HG03558 (cell line): ENCODE measurements around the gene MOGAT1.
"Not testable (repeated sequence)": the region's sequence is repeated elsewhere in the genome, so short reads cannot be mapped to it uniquely, and the experiment has no call there.

Experiments used
- ATAC-seq: cut with Tn5 transposase; IDR thresholded peaks from one replicate; pipeline ENCODE4 v1.9.1; 2021; ENCODE audit warnings: moderate number of reproducible peaks; ENCODE audit not compliant: unreplicated experiment; ENCODE audit errors: extremely low read depth

The MOGAT1 gene

DNA sequence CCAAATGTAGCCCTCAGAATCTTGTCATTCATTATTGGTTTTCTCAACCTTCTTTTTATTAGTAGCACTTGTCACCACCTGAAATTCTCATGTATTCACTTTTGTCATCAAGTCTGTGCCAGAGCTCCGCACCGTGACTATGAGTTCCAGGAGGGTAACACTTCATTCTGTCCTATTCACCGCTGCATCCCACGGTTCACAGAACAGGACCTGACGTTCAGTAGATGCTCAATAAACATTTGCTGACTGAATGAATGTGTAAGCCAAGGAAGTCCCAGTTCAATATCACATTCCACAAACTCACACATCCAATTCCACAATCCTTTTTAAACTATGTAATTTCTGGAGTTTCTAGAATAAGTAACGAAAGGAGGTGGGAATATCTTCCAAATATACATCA lies 65.5 kb downstream of the MOGAT1 start:
- no peak for ATAC-seq

DNA sequence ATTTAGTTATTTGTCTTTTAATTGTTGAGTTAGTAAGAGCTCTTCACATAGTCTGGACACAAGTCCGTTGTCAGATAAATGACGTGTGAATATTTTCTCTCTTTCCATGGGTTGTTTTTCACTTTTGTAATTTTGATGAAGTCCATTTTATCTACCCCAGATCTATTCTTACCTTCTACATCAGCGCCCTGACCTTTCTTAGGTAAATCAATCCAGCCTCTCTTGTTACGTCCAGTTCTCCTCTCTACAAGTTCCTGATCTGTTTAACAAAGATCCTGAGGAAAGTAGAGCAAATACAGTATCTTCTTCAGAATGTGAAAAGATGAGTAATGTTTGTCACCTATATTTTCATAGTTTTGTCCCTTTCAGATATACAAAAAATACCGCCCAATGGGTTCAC lies 66.9 kb downstream of the MOGAT1 start:
- no peak for ATAC-seq

DNA sequence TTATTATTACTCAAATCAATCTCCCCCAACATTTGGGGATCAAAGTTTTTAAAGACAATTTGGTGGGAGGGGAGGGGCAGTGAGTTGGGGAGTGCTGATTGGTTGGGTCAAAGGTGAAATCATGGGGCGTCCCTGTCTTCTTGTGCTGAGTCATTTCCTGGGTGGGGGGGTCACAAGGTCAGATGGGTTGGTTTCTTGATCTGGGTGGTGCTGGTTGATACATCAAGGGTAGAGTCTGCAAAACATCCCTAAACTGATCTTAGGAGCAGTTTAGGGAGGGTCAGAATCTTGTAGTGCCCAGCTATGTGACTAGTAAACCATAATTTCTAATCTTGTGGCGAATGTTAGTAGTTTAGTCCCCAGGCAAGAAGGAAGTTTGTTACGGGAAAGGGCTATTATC lies 67.4 kb downstream of the MOGAT1 start:
- no peak for ATAC-seq

DNA sequence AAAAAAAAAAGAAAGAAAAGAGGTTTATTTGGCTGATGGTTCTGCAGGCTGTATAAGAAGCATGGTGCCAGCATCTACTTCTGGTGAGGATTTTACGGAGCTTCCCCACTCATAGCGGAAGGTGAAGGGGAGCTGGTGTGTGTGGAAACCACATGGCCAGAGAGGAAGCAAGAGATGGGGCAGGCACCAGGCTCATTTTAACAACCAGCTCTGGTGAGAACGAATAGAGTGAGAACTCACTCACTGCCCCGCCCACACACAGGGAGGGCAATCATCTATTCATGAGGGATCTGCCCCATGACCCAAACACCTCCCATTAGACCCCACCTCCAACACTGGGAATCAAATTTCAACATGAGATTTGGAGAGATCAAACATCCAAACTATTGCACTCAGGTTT lies 68.5 kb downstream of the MOGAT1 start:
- ATAC-seq: no peak

DNA sequence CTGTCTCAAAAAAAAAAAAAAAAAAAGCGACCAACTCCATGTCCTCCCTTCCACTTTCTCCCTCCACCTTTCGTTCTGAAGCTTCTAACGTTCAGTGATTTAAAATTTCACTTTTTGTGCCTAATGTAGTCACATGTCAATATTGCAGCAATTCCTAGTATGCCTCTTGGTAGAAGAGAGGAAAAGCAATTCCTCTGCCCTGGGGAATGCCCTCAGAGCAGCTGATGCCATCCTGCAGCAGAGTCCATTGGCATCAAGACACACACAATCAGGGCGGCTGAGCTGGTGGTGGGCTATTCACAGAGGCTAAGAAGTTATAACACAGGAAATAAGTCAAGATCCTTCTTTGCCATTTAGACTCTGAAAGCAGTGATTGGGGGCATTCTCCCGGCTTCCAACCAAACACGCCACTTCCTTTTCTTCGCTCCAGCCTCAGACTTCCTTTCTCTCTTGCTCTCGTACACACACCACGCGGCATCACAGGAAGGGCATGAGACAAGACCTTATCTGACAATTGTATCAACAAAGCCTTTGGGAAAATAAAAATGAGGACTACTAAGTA lies 71.9 kb downstream of the MOGAT1 start:
- ATAC-seq: no peak

DNA sequence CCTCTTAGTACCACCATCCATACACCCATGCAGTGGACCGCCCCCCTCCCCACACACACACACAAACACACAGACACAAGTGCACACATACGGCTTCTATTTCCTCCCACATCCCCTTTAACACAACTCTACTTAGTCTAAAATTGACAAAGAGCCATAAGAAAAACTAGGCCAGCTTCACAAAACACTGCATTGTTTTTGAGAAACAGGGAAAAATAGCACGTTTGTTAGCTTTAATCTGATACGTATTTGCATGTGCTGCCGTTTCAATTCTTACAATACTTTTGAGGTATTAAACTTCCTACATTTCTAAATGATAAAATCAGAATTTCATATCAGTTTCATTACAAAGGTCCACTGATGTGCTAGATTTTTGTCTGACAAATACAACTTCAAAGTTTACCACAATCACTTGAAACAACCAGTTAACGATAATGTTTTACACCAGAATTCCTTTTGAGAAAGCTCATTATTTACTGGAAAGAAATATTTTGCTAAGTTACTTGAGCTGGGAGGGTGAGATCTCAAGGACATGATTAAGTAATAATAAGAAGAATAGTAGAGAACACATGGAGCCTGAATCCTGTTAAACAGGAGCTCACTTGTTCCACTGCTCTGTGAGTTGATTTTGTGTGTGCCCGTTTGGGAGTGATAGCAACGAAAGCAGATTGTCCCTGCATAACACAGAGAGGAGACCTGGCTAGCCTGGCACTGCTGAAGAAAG lies 74.5 kb downstream of the MOGAT1 start:
- ATAC-seq: no peak

DNA sequence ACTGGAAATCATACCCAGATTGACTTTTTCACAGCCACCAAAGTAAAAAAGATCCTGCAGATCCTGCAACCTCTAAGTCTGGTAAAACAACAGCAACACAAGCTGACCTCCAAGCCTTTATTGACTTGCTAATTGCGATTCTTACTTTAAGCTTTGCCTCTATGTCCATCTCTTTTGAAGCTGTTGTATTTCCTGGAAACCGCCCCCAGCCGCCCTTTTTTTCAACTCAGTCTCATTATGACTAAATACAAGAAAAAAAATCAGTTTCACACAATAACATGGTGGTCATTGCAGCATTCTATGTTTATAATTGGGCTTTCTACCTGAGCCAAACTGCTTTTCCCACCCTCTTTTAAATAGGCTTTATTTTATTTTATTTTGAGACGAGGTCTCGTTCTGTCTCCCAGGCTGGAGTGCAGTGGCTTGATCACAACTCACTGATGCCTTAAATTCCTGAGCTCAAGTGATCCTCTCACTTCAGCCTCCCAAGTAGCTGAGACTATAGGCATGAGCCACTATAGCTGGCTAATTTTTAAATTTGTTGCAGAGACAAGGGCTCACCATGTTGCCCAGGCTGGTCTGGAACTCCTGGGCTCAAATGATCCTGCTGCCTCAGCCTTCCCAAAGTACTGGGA lies 76.2 kb downstream of the MOGAT1 start:
- ATAC-seq: no peak

DNA sequence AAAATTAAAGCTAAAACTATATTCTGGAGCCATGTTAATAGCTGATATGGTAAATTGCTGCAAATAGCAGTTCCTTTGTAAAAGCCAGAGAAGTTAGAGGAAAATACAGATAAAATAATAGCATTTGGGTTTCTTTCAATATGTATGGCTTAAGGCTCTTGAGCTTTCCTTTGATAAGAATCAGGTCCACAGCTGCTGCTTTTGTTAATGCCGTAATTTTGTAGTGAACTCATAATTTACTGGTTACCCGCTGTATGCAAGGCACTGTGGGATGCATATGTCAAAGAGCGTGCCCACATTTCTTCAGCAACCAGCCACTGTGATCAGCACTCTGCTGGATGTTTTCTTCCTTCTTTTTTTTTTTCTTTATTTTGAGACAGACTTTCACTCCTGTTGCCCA lies 79.1 kb downstream of the MOGAT1 start:
- ATAC-seq: no peak

DNA sequence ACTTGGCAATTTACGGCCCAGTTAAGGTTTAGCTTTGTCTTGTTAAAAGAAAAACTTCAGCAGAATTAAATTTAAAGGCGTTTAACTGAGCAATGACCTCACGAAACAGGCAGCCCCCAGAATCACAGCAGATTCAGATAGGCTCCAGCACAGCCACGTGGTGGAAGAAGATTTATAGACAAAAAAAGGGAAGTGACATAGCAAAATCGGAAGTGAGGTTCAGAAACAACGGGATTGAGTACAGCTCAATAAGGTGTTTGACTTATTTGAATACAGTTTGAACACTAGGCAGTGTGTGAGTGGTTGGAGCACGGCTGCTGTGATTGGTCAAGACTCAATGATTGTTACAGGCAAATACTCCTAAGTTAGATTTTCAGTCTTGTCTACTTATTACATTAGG lies 79.8 kb downstream of the MOGAT1 start:
- no peak for ATAC-seq

DNA sequence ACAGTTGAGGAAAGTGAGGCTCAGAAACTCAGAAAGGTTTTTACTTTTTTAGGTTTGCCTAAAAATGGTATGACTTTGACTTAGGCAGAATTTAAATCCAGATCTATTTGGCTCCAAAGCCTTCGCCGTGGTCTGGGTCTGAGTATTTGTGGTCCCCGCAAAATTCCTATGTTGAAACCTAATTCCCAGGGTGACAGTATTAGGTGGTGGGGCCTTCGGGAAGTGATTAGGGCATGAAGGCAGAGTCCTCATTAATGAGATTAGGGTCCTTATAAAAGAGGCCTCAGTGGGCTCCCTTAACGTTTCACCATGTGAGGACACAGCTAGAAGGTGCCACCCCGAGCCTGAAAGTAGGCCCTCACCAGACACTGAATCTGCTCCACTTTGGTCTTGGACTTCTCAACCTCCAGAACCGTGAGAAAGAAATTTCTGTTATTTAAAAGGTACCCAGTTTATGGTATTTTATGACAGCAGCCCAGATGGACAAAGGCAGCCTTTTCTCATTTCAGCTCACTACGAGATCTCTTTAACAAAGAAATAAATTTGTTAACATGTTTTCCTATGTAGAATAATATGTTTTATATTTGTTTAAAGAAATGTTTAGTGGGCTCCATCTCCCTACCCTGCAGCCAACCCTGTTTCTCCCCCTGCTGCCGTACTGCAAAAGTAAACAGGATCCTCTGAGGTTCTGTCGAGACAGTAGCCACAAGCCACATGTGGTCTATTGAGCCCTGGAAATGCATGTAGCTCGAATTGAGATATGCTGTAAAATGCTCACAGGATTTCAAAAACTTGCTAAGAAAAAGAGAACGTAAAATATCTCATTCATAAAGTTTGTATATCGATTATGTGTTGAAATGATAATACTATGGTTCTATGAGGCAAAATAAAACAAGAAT lies 80.6 kb downstream of the MOGAT1 start:
- ATAC-seq: no peak

DNA sequence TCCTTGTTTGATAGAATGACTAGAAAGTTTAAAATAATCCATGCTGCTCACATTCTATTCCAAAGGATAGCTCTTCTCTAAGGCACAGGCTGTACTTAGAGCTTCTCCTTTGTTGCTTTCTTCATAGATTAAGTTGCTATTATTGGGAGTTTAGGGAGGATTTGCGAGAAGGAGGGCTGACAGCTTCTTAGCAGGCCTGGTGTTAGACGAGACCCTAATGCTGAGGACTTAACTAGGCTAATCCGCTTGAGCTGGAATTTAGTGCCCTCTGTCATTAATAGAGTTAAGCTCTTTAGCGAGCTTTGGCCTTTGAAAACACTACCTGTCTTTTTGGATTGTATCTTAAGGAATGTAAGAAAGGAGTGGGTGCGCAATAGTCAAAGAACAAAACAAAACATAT lies 81.3 kb downstream of the MOGAT1 start:
- no peak for ATAC-seq

DNA sequence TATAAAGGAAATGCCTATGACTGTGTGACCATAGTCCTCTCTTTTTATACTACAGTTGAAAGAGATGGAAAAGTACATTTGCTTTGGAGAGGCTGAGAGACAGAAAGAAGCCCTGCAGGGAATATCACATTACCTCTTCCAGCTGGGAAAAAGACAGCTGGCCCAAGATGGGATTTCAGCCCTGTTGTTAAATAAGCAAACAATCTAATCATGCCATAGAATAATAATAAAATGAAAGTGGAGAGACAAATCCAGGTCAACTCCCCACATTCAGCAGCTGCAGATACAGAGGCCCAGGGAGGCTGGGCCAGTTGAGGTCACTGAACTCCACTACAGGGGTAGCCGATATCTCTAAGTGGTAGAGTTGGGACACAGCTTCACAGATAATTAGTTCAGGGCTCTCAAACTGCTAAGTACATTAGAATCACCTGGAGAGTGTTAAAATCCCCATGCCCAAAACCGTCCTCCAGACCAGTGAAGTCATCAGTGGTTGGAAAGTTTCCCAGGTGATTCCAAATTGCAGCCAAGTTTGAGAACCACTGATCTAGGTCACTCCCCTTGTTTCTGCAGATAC lies 81.9 kb downstream of the MOGAT1 start:
- ATAC-seq: no peak

DNA sequence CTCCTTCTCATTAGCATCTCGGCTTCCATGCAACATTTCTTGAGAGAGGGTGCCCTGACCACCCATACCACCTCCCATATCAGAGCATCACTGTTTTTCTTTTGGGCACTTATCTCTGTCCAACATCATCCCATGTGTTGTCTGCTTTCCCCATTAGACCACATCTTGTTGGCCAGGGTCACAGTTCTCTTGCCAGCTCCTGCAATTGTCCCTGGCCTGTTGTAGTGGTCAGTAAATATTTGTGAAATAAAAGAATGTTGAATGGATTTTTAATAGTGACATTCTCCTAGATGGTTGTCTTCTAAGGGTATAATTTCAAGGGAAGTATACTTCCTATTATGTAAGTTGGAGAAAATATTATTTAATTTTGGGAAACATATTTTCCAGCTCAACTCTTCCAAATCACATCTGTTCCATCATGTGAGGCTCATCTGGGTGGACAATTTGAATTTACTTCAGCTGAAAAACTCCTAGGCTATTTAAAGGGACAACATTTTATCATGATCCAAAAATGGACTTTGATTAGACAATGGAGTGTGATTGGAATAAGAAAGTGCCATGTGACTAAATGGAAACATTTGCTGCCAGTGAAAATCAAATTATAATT lies 83.0 kb downstream of the MOGAT1 start:
- ATAC-seq: no peak

DNA sequence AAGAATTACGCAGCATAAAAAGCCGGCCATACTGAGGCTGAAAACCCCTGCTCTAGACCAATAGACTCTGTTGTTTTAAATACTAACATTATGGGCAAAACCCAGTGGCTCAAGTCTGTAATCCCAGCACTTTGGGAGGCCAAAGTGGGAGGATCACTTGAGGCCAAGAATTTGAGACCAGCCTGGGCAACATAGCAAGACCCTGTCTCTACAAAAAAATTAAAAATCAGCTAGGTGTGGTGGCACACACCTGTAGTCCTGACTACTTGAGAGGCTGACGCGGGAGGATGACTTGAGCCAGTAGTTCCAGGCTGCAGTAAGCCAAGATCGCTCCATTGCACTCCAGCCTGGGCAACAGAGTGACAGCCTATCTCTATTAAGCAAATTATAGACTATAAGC lies 84.1 kb downstream of the MOGAT1 start:
- ATAC-seq: not testable (repeated sequence)

DNA sequence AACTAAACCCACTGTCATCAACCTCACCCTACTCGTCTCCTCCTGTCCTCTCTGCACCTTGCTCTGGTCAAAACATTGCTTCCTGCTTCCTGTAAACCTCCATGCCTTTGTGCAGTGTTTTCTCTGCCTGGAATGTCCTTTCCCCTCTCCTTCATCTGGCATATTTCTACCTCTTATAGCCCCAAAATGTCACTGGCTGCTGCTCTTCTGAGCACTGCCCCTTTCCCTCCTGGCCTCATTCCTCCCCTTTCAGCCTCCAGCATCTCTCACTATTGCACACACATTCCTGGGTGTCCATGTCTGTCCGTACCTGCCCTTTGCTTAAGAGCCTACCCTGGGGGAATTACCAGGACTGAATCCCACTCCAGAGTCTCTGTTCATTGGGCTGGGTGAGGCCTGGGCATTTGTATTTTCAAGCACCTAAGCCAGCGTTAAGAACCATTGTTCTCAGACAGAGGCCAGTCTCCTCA lies 84.9 kb downstream of the MOGAT1 start:
- ATAC-seq: no peak

DNA sequence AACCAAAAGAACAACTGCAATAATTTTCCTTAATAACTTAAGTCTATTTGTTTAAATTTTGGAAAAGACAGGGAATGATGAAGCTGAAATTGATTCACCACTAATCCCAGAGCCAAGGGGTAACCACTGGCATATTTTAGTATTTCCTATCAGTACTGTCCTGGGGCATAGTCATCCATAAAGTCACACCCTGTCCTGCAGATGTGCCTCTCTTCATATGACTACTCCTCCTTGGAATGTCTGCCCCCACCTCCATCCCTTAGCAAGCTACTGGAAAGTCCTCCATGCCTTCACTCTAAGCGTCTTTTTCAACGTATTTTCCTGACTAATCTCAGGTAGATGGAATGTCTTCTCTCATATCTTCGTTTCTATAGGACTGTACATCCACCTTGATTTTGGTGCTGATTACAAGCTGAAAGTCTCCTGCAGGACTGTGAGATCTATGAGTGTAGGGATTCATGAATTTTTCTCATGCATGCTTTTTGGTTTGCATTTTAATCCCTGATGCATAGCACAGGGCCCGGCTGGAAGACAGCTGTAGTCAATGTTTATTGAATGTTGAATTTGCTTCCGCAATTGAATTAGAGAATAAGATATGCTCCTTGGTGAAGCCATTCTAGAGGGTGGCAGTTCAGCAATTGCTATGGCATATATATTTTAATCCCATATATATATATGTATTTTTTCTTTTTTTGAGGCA lies 85.6 kb downstream of the MOGAT1 start:
- ATAC-seq: no peak
